ENCODE measurements around the gene SLC37A1.

SLC37A1 gene

GRCh38 chr21:42508371-42508770 lies 5.3 kb upstream of the SLC37A1 start:
- Histone ChIP-seq H3K27ac (ENCODE audit: low read depth, low read length) (no peak overlapping the region), H3F3A (ENCODE audit: insufficient read depth) (no peaks in the 10 kb centered on the region), H3K9me3 (ENCODE audit: insufficient read depth, low read length) (no peaks in the 10 kb centered on the region), H3K4me2 (ENCODE audit: low read depth, low read length, poor library complexity, severe bottlenecking) (no peak overlapping the region), H3K36me3 (ENCODE audit: low read length) (no peaks in the 10 kb centered on the region), H3K4me3 (ENCODE audit: insufficient read depth, low read length, poor library complexity, severe bottlenecking) (no peak overlapping the region), H2AFZ (ENCODE audit: low read depth, low read length, severe bottlenecking) (no peak overlapping the region), H3K79me2 (ENCODE audit: insufficient read depth, low read length) (no peaks in the 10 kb centered on the region), H3K27me3 (ENCODE audit: low read length) (no peaks in the 10 kb centered on the region), H3K9me2 (replicated peaks; ENCODE audit: insufficient read depth, low read length) (no peaks in the 10 kb centered on the region), H3K9ac (ENCODE audit: low read length) (no peak overlapping the region), H4K20me1 (ENCODE audit: low read depth, low read length) (no peaks in the 10 kb centered on the region)
- TF ChIP-seq EZH2phosphoT487 (conservative IDR thresholded peaks at IDR 0.05; ENCODE audit: low read length) (no peak), CTCF (IDR thresholded peaks at IDR 0.05; ENCODE audit: insufficient read depth, low read length, poor library complexity, severe bottlenecking) (no peak)

- H3K27me3 ChIP-seq (ENCODE audit: low read length): no peaks in the 10 kb centered on the region
- no peaks in the 10 kb centered on the region for H3K9me2 ChIP-seq (replicated peaks; ENCODE audit: insufficient read depth, low read length)
- H3K4me2 ChIP-seq (ENCODE audit: low read depth, low read length, poor library complexity, severe bottlenecking): no peak overlapping the region
- H4K20me1 ChIP-seq (ENCODE audit: low read depth, low read length): no peaks in the 10 kb centered on the region
- TF ChIP-seq CTCF (IDR thresholded peaks at IDR 0.05; ENCODE audit: insufficient read depth, low read length, poor library complexity, severe bottlenecking) (no peak), EZH2phosphoT487 (conservative IDR thresholded peaks at IDR 0.05; ENCODE audit: low read length) (no peak)
- peaks cover under 1% of the 10 kb centered on the region; the same call in 1 of the 2 replicates for H3K79me2 ChIP-seq (ENCODE audit: insufficient read depth, low read length)
- H3K4me3 ChIP-seq (ENCODE audit: insufficient read depth, low read length, poor library complexity, severe bottlenecking): no peak overlapping the region
- H3K27ac ChIP-seq (ENCODE audit: low read depth, low read length): no peak overlapping the region
- no peaks in the 10 kb centered on the region for H3K9me3 ChIP-seq (ENCODE audit: insufficient read depth, low read length)
- H3K36me3 ChIP-seq (ENCODE audit: low read length): no peaks in the 10 kb centered on the region
- no peaks in the 10 kb centered on the region for H3F3A ChIP-seq (ENCODE audit: insufficient read depth)
- H2AFZ ChIP-seq (ENCODE audit: low read depth, low read length, severe bottlenecking): no peak overlapping the region
- H3K9ac ChIP-seq (ENCODE audit: low read length): no peak overlapping the region
Observed at GRCh38 chr21:42509244-42509643, 4.4 kb upstream of the SLC37A1 start.

GRCh38 chr21:42512346-42513034 lies 1.2 kb upstream of the SLC37A1 start:
- H3K9me2 ChIP-seq (replicated peaks; ENCODE audit: insufficient read depth, low read length): no peaks in the 10 kb centered on the region
- H3K9ac ChIP-seq (ENCODE audit: low read length): no peak overlapping the region
- peaks cover 19% of the 10 kb centered on the region; the same call in 1 of the 2 replicates for H3K79me2 ChIP-seq (ENCODE audit: insufficient read depth, low read length)
- H3K27ac ChIP-seq (ENCODE audit: low read depth, low read length): no peak overlapping the region
- H2AFZ ChIP-seq (ENCODE audit: low read depth, low read length, severe bottlenecking): no peak overlapping the region
- H3K9me3 ChIP-seq (ENCODE audit: insufficient read depth, low read length): no peaks in the 10 kb centered on the region
- H3F3A ChIP-seq (ENCODE audit: insufficient read depth): peaks cover 13% of the 10 kb centered on the region
- no peaks in the 10 kb centered on the region for H4K20me1 ChIP-seq (ENCODE audit: low read depth, low read length)
- TF ChIP-seq EZH2phosphoT487 (conservative IDR thresholded peaks at IDR 0.05; ENCODE audit: low read length) (no peak), CTCF (IDR thresholded peaks at IDR 0.05; ENCODE audit: insufficient read depth, low read length, poor library complexity, severe bottlenecking) (no peak)
- H3K4me3 ChIP-seq (ENCODE audit: insufficient read depth, low read length, poor library complexity, severe bottlenecking): no peak overlapping the region
- no peaks in the 10 kb centered on the region for H3K36me3 ChIP-seq (ENCODE audit: low read length)
- H3K4me2 ChIP-seq (ENCODE audit: low read depth, low read length, poor library complexity, severe bottlenecking): no peak overlapping the region
- no peaks in the 10 kb centered on the region for H3K27me3 ChIP-seq (ENCODE audit: low read length)
